ENCODE results near the gene CST3.
"Not testable (repeated sequence)": the region's sequence is repeated elsewhere in the genome, so short reads cannot be mapped to it uniquely, and the experiment has no call there.

Gene CST3

DNA sequence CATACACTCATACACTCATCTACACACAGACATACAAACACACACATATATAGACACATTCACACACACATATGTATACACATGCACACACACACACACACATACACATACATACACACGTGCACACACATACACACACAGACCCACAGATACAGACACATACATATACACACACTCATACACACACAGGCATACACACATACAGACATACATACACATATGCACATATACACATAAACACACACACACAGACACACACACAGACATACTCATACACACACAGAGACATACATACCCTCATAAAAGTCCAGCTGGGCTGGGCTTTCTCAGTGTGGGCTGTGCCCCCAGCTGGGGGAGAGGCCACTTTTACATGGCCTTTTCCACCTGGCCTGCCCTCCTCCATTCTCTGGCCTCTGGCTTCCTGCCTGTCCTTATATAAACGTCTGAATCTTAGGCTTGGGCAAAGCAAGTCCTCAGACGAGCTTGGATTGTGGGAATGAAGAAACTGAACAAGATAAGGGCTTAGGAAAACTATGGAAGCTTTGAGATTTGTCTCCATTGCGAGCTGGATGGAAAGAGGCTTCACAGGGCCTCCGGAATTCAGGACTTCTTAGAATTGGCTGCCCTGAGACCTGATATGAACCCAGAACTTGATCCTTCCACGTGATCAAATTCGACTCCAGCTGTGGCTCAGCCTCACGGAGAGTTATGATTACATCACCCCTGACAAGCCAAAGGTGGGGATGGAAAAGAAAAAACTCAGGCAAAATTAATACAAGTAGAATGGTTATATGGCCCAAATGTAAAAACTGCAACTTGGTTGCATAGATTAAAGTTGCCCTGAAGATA, 22.5 kb upstream of the CST3 start:
- H3K4ac ChIP-seq (ENCODE audit: low read depth, low read length) = no peak overlapping the region
- no peak overlapping the region for H3K23ac ChIP-seq (ENCODE audit: low read length)
- H2BK5ac ChIP-seq (ENCODE audit: low read length) = peak overlapping the region; percentile 47
- no peaks in the 10 kb centered on the region for H3K79me1 ChIP-seq (ENCODE audit: low read length)
- no CpG with 5 or more reads among the region's 8 CpGs for whole genome bisulfite sequencing (ENCODE audit: extremely low coverage, insufficient coverage, low lambda C conversion rate)
- H2BK120ac ChIP-seq (ENCODE audit: low read depth, low read length) = no peak overlapping the region
- no peaks in the 10 kb centered on the region for H3K79me2 ChIP-seq (ENCODE audit: control insufficient read depth, insufficient read depth, low read length)
- no peaks in the 10 kb centered on the region for H3K36me3 ChIP-seq (ENCODE audit: control insufficient read depth, insufficient read depth, low read length)
- H3K56ac ChIP-seq (ENCODE audit: low read length) = no peak overlapping the region
- H4K5ac ChIP-seq (ENCODE audit: low read length) = no peak overlapping the region
- no peak overlapping the region for H2BK15ac ChIP-seq (replicated peaks; ENCODE audit: low read depth)
- no peak overlapping the region for H3K27ac ChIP-seq (ENCODE audit: low read depth, low read length)
- no peak overlapping the region for H3K4me2 ChIP-seq (ENCODE audit: low read length)
- no peak overlapping the region for H2AK5ac ChIP-seq (ENCODE audit: low read length)
- no peak overlapping the region for H3K9ac ChIP-seq (ENCODE audit: low read length)
- no peak overlapping the region for H3K4me3 ChIP-seq (ENCODE audit: low read length)
- H4K8ac ChIP-seq (ENCODE audit: low read depth, low read length) = no peak overlapping the region
- H3K4me1 ChIP-seq (ENCODE audit: control insufficient read depth, low read depth, low read length) = no peaks in the 10 kb centered on the region
- no peaks in the 10 kb centered on the region for H3K27me3 ChIP-seq (ENCODE audit: insufficient read depth, low read length, poor library complexity)
- DNase-seq = no peak
- H3K18ac ChIP-seq (ENCODE audit: low read length) = no peak overlapping the region

DNA sequence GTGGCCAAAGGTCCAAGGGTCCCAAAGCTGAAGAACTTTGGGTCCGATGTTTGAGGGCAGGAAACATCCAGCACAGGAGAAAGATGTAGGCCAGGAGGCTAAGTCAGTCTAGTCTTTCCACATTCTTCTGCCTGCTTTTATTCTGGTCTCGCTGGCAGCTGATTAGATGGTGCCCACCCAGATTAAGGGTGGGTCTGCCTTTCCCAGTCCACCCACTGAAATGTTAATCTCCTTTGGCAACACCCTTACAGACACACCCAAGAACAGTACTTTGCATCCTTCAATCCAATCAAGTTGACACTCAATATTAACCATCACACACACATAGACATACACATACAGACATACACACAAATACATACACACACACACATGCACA, 21.8 kb upstream of the CST3 start:
- not testable (repeated sequence) for H3K79me1 ChIP-seq (ENCODE audit: low read length); H3K27me3 ChIP-seq (ENCODE audit: insufficient read depth, low read length, poor library complexity); H2BK5ac ChIP-seq (ENCODE audit: low read length); H3K4me1 ChIP-seq (ENCODE audit: control insufficient read depth, low read depth, low read length); H2BK120ac ChIP-seq (ENCODE audit: low read depth, low read length); H4K8ac ChIP-seq (ENCODE audit: low read depth, low read length); H2BK15ac ChIP-seq (replicated peaks; ENCODE audit: low read depth); H4K5ac ChIP-seq (ENCODE audit: low read length); H2AK5ac ChIP-seq (ENCODE audit: low read length); H3K4me3 ChIP-seq (ENCODE audit: low read length); H3K4me2 ChIP-seq (ENCODE audit: low read length); H3K56ac ChIP-seq (ENCODE audit: low read length); H3K79me2 ChIP-seq (ENCODE audit: control insufficient read depth, insufficient read depth, low read length); H3K9ac ChIP-seq (ENCODE audit: low read length); H3K27ac ChIP-seq (ENCODE audit: low read depth, low read length); H3K4ac ChIP-seq (ENCODE audit: low read depth, low read length); H3K18ac ChIP-seq (ENCODE audit: low read length); DNase-seq; H3K36me3 ChIP-seq (ENCODE audit: control insufficient read depth, insufficient read depth, low read length); H3K23ac ChIP-seq (ENCODE audit: low read length)
- no CpG with 5 or more reads among the region's 2 CpGs for WGBS (ENCODE audit: extremely low coverage, insufficient coverage, low lambda C conversion rate)

DNA sequence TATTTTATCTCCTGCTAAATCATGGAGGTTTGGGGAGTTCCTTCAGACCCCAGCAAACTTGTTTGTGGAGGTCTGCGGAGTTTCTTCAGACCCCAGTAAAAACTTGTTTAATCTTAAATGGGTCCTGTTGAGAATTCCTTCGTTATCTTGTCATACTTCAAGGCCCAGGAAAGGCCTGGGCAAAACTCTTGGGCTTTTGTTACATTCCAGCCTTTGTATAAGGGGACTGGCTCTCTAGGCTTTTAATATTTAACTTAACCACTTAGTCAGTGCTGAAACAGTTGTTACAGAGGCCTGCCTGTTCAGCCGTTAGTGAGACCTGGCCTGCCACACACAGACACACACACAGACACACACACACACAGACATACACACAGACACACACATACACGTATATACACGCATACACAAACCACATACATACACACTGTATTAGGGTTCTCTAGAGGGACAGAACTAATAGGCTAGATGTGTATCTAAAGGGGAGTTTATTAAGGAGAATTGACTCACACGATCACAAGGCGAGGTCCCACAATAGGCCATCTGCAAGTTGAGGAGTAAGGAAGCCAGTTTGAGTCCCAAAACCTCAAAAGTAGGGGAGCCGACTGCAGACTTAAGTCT, 21.3 kb upstream of the CST3 start:
- H2BK15ac ChIP-seq (replicated peaks; ENCODE audit: low read depth) = no peak overlapping the region
- H3K4me2 ChIP-seq (ENCODE audit: low read length) = no peak overlapping the region
- no peak overlapping the region for H4K5ac ChIP-seq (ENCODE audit: low read length)
- H3K79me2 ChIP-seq (ENCODE audit: control insufficient read depth, insufficient read depth, low read length) = no peaks in the 10 kb centered on the region
- H3K79me1 ChIP-seq (ENCODE audit: low read length) = no peaks in the 10 kb centered on the region
- no peaks in the 10 kb centered on the region for H3K36me3 ChIP-seq (ENCODE audit: control insufficient read depth, insufficient read depth, low read length)
- H3K23ac ChIP-seq (ENCODE audit: low read length) = no peak overlapping the region
- H2AK5ac ChIP-seq (ENCODE audit: low read length) = no peak overlapping the region
- H3K4me1 ChIP-seq (ENCODE audit: control insufficient read depth, low read depth, low read length) = no peaks in the 10 kb centered on the region
- no peaks in the 10 kb centered on the region for H3K27me3 ChIP-seq (ENCODE audit: insufficient read depth, low read length, poor library complexity)
- no peak overlapping the region for H3K18ac ChIP-seq (ENCODE audit: low read length)
- no peak overlapping the region for H4K8ac ChIP-seq (ENCODE audit: low read depth, low read length)
- H2BK120ac ChIP-seq (ENCODE audit: low read depth, low read length) = no peak overlapping the region
- peak; percentile 38 for DNase-seq
- no peak overlapping the region for H3K9ac ChIP-seq (ENCODE audit: low read length)
- no peak overlapping the region for H3K4me3 ChIP-seq (ENCODE audit: low read length)
- WGBS (ENCODE audit: extremely low coverage, insufficient coverage, low lambda C conversion rate) = no CpG with 5 or more reads among the region's 8 CpGs
- no peak overlapping the region for H2BK5ac ChIP-seq (ENCODE audit: low read length)
- no peak overlapping the region for H3K56ac ChIP-seq (ENCODE audit: low read length)
- no peak overlapping the region for H3K27ac ChIP-seq (ENCODE audit: low read depth, low read length)
- no peak overlapping the region for H3K4ac ChIP-seq (ENCODE audit: low read depth, low read length)

DNA sequence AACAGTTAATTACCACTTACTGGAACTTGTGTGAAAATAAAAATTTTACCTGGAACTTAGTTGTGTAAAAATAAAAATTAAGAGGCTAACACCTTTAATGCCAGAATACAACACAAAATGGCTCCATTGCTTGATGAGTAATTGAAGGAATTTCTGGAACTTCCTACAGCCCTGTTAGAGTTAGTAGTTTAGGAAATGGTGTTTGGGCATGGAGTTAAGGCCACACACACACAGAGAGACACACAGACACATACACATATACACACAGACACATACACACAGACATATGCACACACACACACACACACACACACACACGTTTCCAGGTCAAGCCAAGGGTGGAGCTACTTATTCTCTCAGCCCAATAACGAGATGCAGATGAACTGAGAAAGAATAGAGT, 20.6 kb upstream of the CST3 start:
- WGBS (ENCODE audit: extremely low coverage, insufficient coverage, low lambda C conversion rate) = no CpG with 5 or more reads among the region's 2 CpGs
- DNase-seq = no peak
- H3K27ac ChIP-seq (ENCODE audit: low read depth, low read length) = no peak overlapping the region

DNA sequence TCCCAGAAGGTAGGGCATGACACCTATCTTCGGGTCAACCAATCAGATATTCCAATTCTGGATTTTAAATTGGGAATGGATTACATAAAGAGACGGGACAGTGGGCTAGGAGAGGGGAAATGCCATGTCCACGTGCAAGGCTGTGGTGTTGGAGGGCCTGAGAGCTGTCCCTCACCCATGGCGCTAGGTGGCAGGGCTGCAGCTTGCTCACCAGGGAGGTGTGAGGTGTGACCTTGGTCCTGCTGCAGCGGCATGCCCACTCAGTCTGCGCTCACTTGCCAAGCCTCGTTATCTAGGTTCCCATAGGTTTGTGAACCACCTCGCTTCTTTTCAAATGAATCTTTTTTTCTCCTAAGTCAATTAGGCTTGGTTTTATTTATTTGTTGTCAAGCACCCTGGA, 19.4 kb upstream of the CST3 start:
- Histone ChIP-seq H3K79me1 (ENCODE audit: low read length) (no peaks in the 10 kb centered on the region), H2BK5ac (ENCODE audit: low read length) (no peak overlapping the region), H3K4me3 (ENCODE audit: low read length) (no peak overlapping the region), H3K23ac (ENCODE audit: low read length) (no peak overlapping the region), H3K79me2 (ENCODE audit: control insufficient read depth, insufficient read depth, low read length) (no peaks in the 10 kb centered on the region), H3K9ac (ENCODE audit: low read length) (no peak overlapping the region), H3K27ac (ENCODE audit: low read depth, low read length) (no peak overlapping the region), H3K18ac (ENCODE audit: low read length) (no peak overlapping the region), H3K56ac (ENCODE audit: low read length) (no peak overlapping the region), H2BK120ac (ENCODE audit: low read depth, low read length) (no peak overlapping the region), H3K27me3 (ENCODE audit: insufficient read depth, low read length, poor library complexity) (no peaks in the 10 kb centered on the region), H3K4ac (ENCODE audit: low read depth, low read length) (no peak overlapping the region), H2BK15ac (replicated peaks; ENCODE audit: low read depth) (no peak overlapping the region), H3K36me3 (ENCODE audit: control insufficient read depth, insufficient read depth, low read length) (no peaks in the 10 kb centered on the region), H4K8ac (ENCODE audit: low read depth, low read length) (no peak overlapping the region), H2AK5ac (ENCODE audit: low read length) (no peak overlapping the region), H3K4me1 (ENCODE audit: control insufficient read depth, low read depth, low read length) (no peaks in the 10 kb centered on the region), H3K4me2 (ENCODE audit: low read length) (no peak overlapping the region), H4K5ac (ENCODE audit: low read length) (no peak overlapping the region)
- no CpG with 5 or more reads among the region's 8 CpGs for WGBS (ENCODE audit: extremely low coverage, insufficient coverage, low lambda C conversion rate)
- DNase-seq = no peak

More for the DNA sequence above, 20.6 kb upstream of the CST3 start:
- no peak overlapping the region for H3K23ac ChIP-seq (ENCODE audit: low read length)
- no peak overlapping the region for H3K4ac ChIP-seq (ENCODE audit: low read depth, low read length)
- H3K79me1 ChIP-seq (ENCODE audit: low read length) = no peaks in the 10 kb centered on the region
- H3K36me3 ChIP-seq (ENCODE audit: control insufficient read depth, insufficient read depth, low read length) = no peaks in the 10 kb centered on the region
- H3K4me3 ChIP-seq (ENCODE audit: low read length) = no peak overlapping the region
- no peak overlapping the region for H2AK5ac ChIP-seq (ENCODE audit: low read length)
- no peak overlapping the region for H3K4me2 ChIP-seq (ENCODE audit: low read length)
- H4K5ac ChIP-seq (ENCODE audit: low read length) = no peak overlapping the region
- H2BK15ac ChIP-seq (replicated peaks; ENCODE audit: low read depth) = no peak overlapping the region
- H3K56ac ChIP-seq (ENCODE audit: low read length) = no peak overlapping the region
- no peaks in the 10 kb centered on the region for H3K4me1 ChIP-seq (ENCODE audit: control insufficient read depth, low read depth, low read length)
- no peak overlapping the region for H3K18ac ChIP-seq (ENCODE audit: low read length)
- H3K9ac ChIP-seq (ENCODE audit: low read length) = no peak overlapping the region
- H3K79me2 ChIP-seq (ENCODE audit: control insufficient read depth, insufficient read depth, low read length) = no peaks in the 10 kb centered on the region
- no peaks in the 10 kb centered on the region for H3K27me3 ChIP-seq (ENCODE audit: insufficient read depth, low read length, poor library complexity)
- no peak overlapping the region for H4K8ac ChIP-seq (ENCODE audit: low read depth, low read length)
- no peak overlapping the region for H2BK120ac ChIP-seq (ENCODE audit: low read depth, low read length)
- no peak overlapping the region for H2BK5ac ChIP-seq (ENCODE audit: low read length)

Data from mesendoderm (in vitro differentiated cells).